H1 (cell line): ENCODE results near the gene PARD3. TPM values are rescaled to one million over a fixed set of nuclear protein-coding genes. Genes with fewer than 3 reads are reported as not detected.

Source experiments
- CTCF ChIA-PET: fragments of 300-600 bp; sonication (Branson Sonifier 250); formaldehyde crosslinking; loops from one replicate; lab custom pipeline; 2021; ENCODE audit not compliant: partially characterized antibody; lab: Charles Lee
- POLR2A ChIA-PET: fragments of 300-600 bp; sonication (Branson Sonifier 250); formaldehyde crosslinking; loops from one replicate; lab custom pipeline; 2021; ENCODE audit warnings: inconsistent platforms; ENCODE audit not compliant: partially characterized antibody; lab: Charles Lee
- DNase-seq, 2 experiments: peaks; one replicate each; pipeline versions ENCODE4 v3.0.0 to v3.0.0-alpha.2; 2010 to 2022; ENCODE audit warnings: low spot score in 2 of 2, low read depth in 1 of 2, mixed read lengths in 1 of 2
- FAIRE-seq: peaks from 2 replicates; lab custom pipeline; 2011; peaks lifted over from hg19 to GRCh38; lab: Jason Lieb, UNC
- H2AFZ ChIP-seq: 2 replicates; pipeline ENCODE4 v1.8.1; 2012; ENCODE audit warnings: low read length, inconsistent platforms
- H2AK5ac ChIP-seq: 2 replicates; pipeline ENCODE4 v1.6.1; 2013; ENCODE audit warnings: low read depth, low read length
- H2BK120ac ChIP-seq: replicated peaks from 2 replicates; pipeline ENCODE3; 2013; ENCODE audit warnings: low read depth, low read length, inconsistent platforms
- H2BK12ac ChIP-seq: 2 replicates; pipeline ENCODE4 v1.6.1; 2013; ENCODE audit warnings: low read depth, low read length
- H2BK15ac ChIP-seq: 2 replicates; pipeline ENCODE4 v1.6.1; 2013; ENCODE audit warnings: low read length
- H2BK20ac ChIP-seq: 2 replicates; pipeline ENCODE4 v1.6.1; 2013; ENCODE audit warnings: low read length
- H2BK5ac ChIP-seq: 2 replicates; pipeline ENCODE4 v1.6.1; 2013; ENCODE audit warnings: low read depth, low read length
- H3K14ac ChIP-seq: 2 replicates; pipeline ENCODE4 v1.6.1; 2013; ENCODE audit warnings: inconsistent platforms; ENCODE audit not compliant: insufficient read length
- H3K18ac ChIP-seq: 2 replicates; pipeline ENCODE4 v1.6.1; 2013; ENCODE audit warnings: low read length; ENCODE audit errors: extremely low read depth
- H3K23ac ChIP-seq: 2 replicates; pipeline ENCODE4 v1.6.1; 2013; ENCODE audit warnings: inconsistent platforms; ENCODE audit not compliant: insufficient read length
- H3K23me2 ChIP-seq: 2 replicates; pipeline ENCODE4 v1.6.1; 2013; ENCODE audit warnings: low read depth, low read length
- H3K27ac ChIP-seq: 2 replicates; pipeline ENCODE4 v1.6.1; 2011; ENCODE audit warnings: low read depth, low read length, inconsistent platforms
- H3K27me3 ChIP-seq, 4 experiments: replicated peaks in 1 of 4; 1 replicate in 1 of 4; 2 replicates in 3 of 4; pipeline versions ENCODE4 v1.6.1 to v1.8.1; 2011 to 2013; ENCODE audit warnings: low read length in 3 of 4, mild to moderate bottlenecking in 3 of 4, inconsistent platforms in 2 of 4, mixed read lengths in 2 of 4, moderate library complexity in 1 of 4; ENCODE audit not compliant: control insufficient read depth in 3 of 4, insufficient read depth in 3 of 4; ENCODE audit errors: extremely low read depth in 1 of 4
- H3K36me3 ChIP-seq, 4 experiments: 2 replicates each; pipeline versions ENCODE4 v1.6.1 to v1.8.1; 2011 to 2013; ENCODE audit warnings: mild to moderate bottlenecking in 4 of 4, low read length in 3 of 4, moderate library complexity in 2 of 4, control low read depth in 1 of 4, inconsistent platforms in 1 of 4; ENCODE audit not compliant: insufficient read depth in 4 of 4, control insufficient read depth in 2 of 4
- H3K4ac ChIP-seq: replicated peaks from 2 replicates; pipeline ENCODE3; 2013; ENCODE audit warnings: low read length, low read depth, mixed read lengths, inconsistent platforms; ENCODE audit not compliant: insufficient read length
- H3K4me1 ChIP-seq, 4 experiments: replicated peaks in 1 of 4; 1 replicate in 1 of 4; 2 replicates in 3 of 4; pipeline versions ENCODE4 v1.6.1 to v1.8.1; 2011 to 2013; ENCODE audit warnings: low read length in 3 of 4, inconsistent platforms in 2 of 4, mixed read lengths in 1 of 4; ENCODE audit not compliant: insufficient read depth in 4 of 4, control insufficient read depth in 3 of 4
- H3K4me2 ChIP-seq, 2 experiments: 2 replicates each; pipeline versions ENCODE4 v1.6.1 to v1.8.1; 2011 to 2013; ENCODE audit warnings: low read depth in 2 of 2, low read length in 2 of 2, control low read depth in 1 of 2, inconsistent platforms in 1 of 2, mild to moderate bottlenecking in 1 of 2; ENCODE audit not compliant: insufficient read depth in 1 of 2
- H3K4me3 ChIP-seq, 4 experiments: fragments of 200-600, 300-600 bp in 1 of 4; sonication (generic), shearing (Covaris generic), sonication (Bioruptor Twin) in 1 of 4; 2 replicates each; pipeline versions ENCODE4 v1.5.1 to v1.8.1; 2011 to 2016; ENCODE audit warnings: low read length in 4 of 4, low read depth in 3 of 4, control low read depth in 2 of 4, inconsistent platforms in 2 of 4, mild to moderate bottlenecking in 2 of 4, mixed read lengths in 1 of 4, moderate library complexity in 1 of 4; ENCODE audit not compliant: insufficient read depth in 2 of 4; ENCODE audit errors: extremely low read depth in 1 of 4
- H3K56ac ChIP-seq: replicated peaks from 2 replicates; pipeline ENCODE3; 2013; ENCODE audit warnings: low read depth, mild to moderate bottlenecking, mixed read lengths, low read length, inconsistent platforms; ENCODE audit not compliant: insufficient read length
- H3K79me1 ChIP-seq: 2 replicates; pipeline ENCODE4 v1.6.1; 2013; ENCODE audit warnings: low read depth, low read length, control low read depth
- H3K79me2 ChIP-seq, 2 experiments: 2 replicates each; pipeline versions ENCODE4 v1.6.1 to v1.8.1; 2012 to 2013; ENCODE audit warnings: low read length in 2 of 2, mild to moderate bottlenecking in 2 of 2, inconsistent platforms in 1 of 2; ENCODE audit not compliant: insufficient read depth in 2 of 2, control insufficient read depth in 1 of 2
- H3K9ac ChIP-seq, 4 experiments: replicated peaks in 1 of 4; 1 replicate in 1 of 4; 2 replicates in 3 of 4; pipeline versions ENCODE4 v1.6.1 to v1.8.1; 2011 to 2013; ENCODE audit warnings: low read depth in 3 of 4, low read length in 3 of 4, control low read depth in 2 of 4, mild to moderate bottlenecking in 2 of 4, moderate library complexity in 2 of 4, inconsistent platforms in 1 of 4; ENCODE audit errors: extremely low read depth in 1 of 4
- H3K9me3 ChIP-seq, 2 experiments: 2 replicates each; pipeline versions ENCODE4 v1.6.1 to v1.8.1; 2012 to 2013; ENCODE audit warnings: mild to moderate bottlenecking in 2 of 2, moderate library complexity in 2 of 2, control low read depth in 1 of 2, inconsistent platforms in 1 of 2, low read depth in 1 of 2, low read length in 1 of 2, mixed read lengths in 1 of 2; ENCODE audit not compliant: insufficient read depth in 2 of 2
- H4K20me1 ChIP-seq, 2 experiments: replicated peaks in 1 of 2; 2 replicates each; pipeline versions ENCODE3 to v1.8.1; 2011 to 2013; ENCODE audit warnings: inconsistent platforms in 2 of 2, low read length in 2 of 2, mild to moderate bottlenecking in 1 of 2; ENCODE audit not compliant: insufficient read depth in 2 of 2, control insufficient read depth in 1 of 2
- H4K5ac ChIP-seq: 2 replicates; pipeline ENCODE4 v1.6.1; 2013; ENCODE audit warnings: low read length, low read depth, mixed read lengths, inconsistent platforms; ENCODE audit not compliant: insufficient read length
- H4K8ac ChIP-seq: 2 replicates; pipeline ENCODE4 v1.8.0; 2013; ENCODE audit warnings: mild to moderate bottlenecking, moderate library complexity, low read length, inconsistent platforms; ENCODE audit not compliant: insufficient read depth; ENCODE audit errors: extremely low read depth
- H4K91ac ChIP-seq: replicated peaks from 2 replicates; pipeline ENCODE3; 2013; ENCODE audit warnings: low read length, mixed read lengths, inconsistent platforms; ENCODE audit not compliant: insufficient read length
- RAD21 ChIP-seq, 2 experiments: IDR thresholded peaks in 1 of 2; conservative IDR thresholded peaks in 1 of 2; 2 replicates each; pipeline ENCODE4 v1.6.1; 2011; ENCODE audit warnings: low read depth in 2 of 2, low read length in 2 of 2, improper control_type of control experiment in 1 of 2, inconsistent platforms in 1 of 2, mild to moderate bottlenecking in 1 of 2, moderate library complexity in 1 of 2
- RXRA ChIP-seq: IDR thresholded peaks from 2 replicates; pipeline ENCODE4 v1.6.1; 2011; ENCODE audit warnings: low read depth, mild to moderate bottlenecking, low read length, moderate library complexity; ENCODE audit not compliant: insufficient read depth
- TEAD4 ChIP-seq: IDR thresholded peaks from 2 replicates; pipeline ENCODE4 v1.6.1; 2012; ENCODE audit warnings: low read depth, low read length, inconsistent platforms, mixed read lengths
- WGBS, 2 experiments: shearing (Covaris generic) in 1 of 2; methylation state at CpG; one replicate each; pipeline versions ENCODE4 v1.1.6 to v1.1.7; 2013 to 2015; ENCODE audit warnings: low lambda C conversion rate in 2 of 2, mixed read lengths in 2 of 2, inconsistent platforms in 1 of 2, low coverage in 1 of 2, missing lambda C conversion rate in 1 of 2; ENCODE audit not compliant: insufficient replicate concordance in 2 of 2, insufficient coverage in 1 of 2, insufficient read length in 1 of 2; ENCODE audit errors: extremely low coverage in 1 of 2, missing lambda C conversion rate in 1 of 2; 5-methylcytosine and 5-hydroxymethylcytosine counted together
- polyA plus RNA-seq, 7 experiments: library from polyadenylated mRNA; depleted of rRNA in 3 of 7; stranded (reverse) in 5 of 7; unstranded in 2 of 7; fragments of >200 nt in 5 of 7; fragments of 200-250 nt in 2 of 7; gene quantifications; 1 replicate in 5 of 7; 2 replicates in 1 of 7; 4 replicates in 1 of 7; pipeline versions ENCODE4 v1.2.1 to v1.2.3, GENCODE V29; 2011 to 2013; ENCODE audit warnings: missing spikeins in 2 of 7, mixed read lengths in 2 of 7
- total RNA-seq: library from RNA; stranded (reverse); fragmentation: NEBNext Ultra II Directional; extraction: Animal tissue kit (Norgen Biotek cat#: 25700); gene quantifications from 2 replicates; pipeline ENCODE4 v1.2.1, GENCODE V29; 2021
- TF ChIP-seq, protein P1 (sequence below): IDR thresholded peaks from 2 replicates; pipeline ENCODE4 v1.6.1; 2011; ENCODE audit warnings: low read depth, mild to moderate bottlenecking, low read length; ENCODE audit not compliant: insufficient read depth

The PARD3 gene
- total and polyA plus RNA-seq, 2 of the 8 experiments (the other 6 are each of a cell fraction or from before 2014, with no cell fraction given): 19.7 to 49.1 TPM

DNA sequence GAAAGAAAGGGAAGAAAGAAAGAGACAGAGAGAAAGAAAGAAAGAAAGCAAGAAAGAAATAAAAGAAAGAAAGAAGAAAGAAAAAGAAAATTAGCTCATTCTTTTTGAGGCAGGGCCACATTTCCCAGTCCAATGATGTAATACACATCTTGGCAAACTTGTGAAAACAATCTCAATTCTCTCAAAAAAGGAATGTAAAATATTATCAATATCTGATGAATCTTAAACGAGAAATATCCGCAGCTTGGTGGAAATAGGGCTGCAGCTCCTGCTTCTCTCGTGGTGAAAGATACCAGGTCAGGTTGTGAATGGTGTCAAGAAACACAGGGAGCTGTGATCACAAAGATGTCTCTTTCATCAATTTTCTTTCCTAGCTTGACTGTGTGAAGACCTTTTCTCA lies 741.0 kb downstream of the PARD3 start:
- H3K9ac ChIP-seq: no peak overlapping the region
- no peak overlapping the region for H4K5ac ChIP-seq
- H3K4me3 ChIP-seq: no peak overlapping the region
- no peaks in the 10 kb centered on the region for H3K79me1 ChIP-seq
- H3K4me1 ChIP-seq: no peaks in the 10 kb centered on the region
- no peaks in the 10 kb centered on the region for H3K79me2 ChIP-seq
- peaks cover 0 to 2% of the 10 kb centered on the region in 2 experiments; a peak in 1 of 4 replicates for H3K9me3 ChIP-seq
- no peak overlapping the region for H3K56ac ChIP-seq
- H2BK12ac ChIP-seq: no peak overlapping the region
- H3K36me3 ChIP-seq: no peaks in the 10 kb centered on the region
- no peak overlapping the region for H4K91ac ChIP-seq
- FAIRE-seq: no peak
- H2BK15ac ChIP-seq: no peak overlapping the region
- no peak for DNase-seq
- no peak overlapping the region for H2BK120ac ChIP-seq
- no peak overlapping the region for H3K4ac ChIP-seq
- H2AFZ ChIP-seq: no peak overlapping the region
- no peak overlapping the region for H3K4me2 ChIP-seq
- H3K18ac ChIP-seq: no peak overlapping the region
- H2BK5ac ChIP-seq: no peak overlapping the region
- H2BK20ac ChIP-seq: no peak overlapping the region
- H3K23me2 ChIP-seq: no peaks in the 10 kb centered on the region
- TF ChIP-seq TEAD4 (no peak), RAD21 (IDR thresholded peaks at IDR 0.05 in 1 of 2, conservative IDR thresholded peaks at IDR 0.05 in 1 of 2; ENCODE audit: low read depth in 2 of 2, low read length in 2 of 2) (no peak), RXRA (no peak)
- TF ChIP-seq, protein P1, sequence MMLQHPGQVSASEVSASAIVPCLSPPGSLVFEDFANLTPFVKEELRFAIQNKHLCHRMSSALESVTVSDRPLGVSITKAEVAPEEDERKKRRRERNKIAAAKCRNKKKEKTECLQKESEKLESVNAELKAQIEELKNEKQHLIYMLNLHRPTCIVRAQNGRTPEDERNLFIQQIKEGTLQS: no peak
- TF ChIP-seq, all 59 proteins: peak for 0
- Histone ChIP-seq H3K14ac (no peak overlapping the region), H3K27ac (no peak overlapping the region), H4K8ac (no peak overlapping the region), H3K27me3 (no peaks in the 10 kb centered on the region; a peak in 1 of 7 replicates), H2AK5ac (no peak overlapping the region), H3K23ac (no peak overlapping the region), H4K20me1 (no peaks in the 10 kb centered on the region)
- WGBS, 2 experiments: 95% methylated on average over 3 of the region's 3 CpGs; no CpG with 5 or more reads in 1 of the 2 experiments
- CTCF ChIA-PET: interaction anchor here (0.6 to 1.4 kb wide), 4 partner anchors 25 to 233 kb away, joined by 3 to 4 read pairs (median 4); no protein-coding TSS in a partner anchor
- POLR2A ChIA-PET: no interaction called here
